GM19328 (cell line): ENCODE measurements around the gene CYP2S1.
"Not testable (repeated sequence)": the region's sequence is repeated elsewhere in the genome, so short reads cannot be mapped to it uniquely, and the experiment has no call there.

ENCODE experiments used
- ATAC-seq: cut with Tn5 transposase; IDR thresholded peaks from one replicate; pipeline ENCODE4 v1.9.1; 2021; ENCODE audit warnings: mild to moderate bottlenecking, moderate library complexity; ENCODE audit not compliant: unreplicated experiment

CYP2S1 gene

GRCh38 chr19:41192574-41193429 is at the start of gene CYP2S1:
TSS of gene CYP2S1 (plus strand) at chr19:41193219. CDS start at chr19:41193265, 46 bp downstream.
- no peak for ATAC-seq

DNA sequence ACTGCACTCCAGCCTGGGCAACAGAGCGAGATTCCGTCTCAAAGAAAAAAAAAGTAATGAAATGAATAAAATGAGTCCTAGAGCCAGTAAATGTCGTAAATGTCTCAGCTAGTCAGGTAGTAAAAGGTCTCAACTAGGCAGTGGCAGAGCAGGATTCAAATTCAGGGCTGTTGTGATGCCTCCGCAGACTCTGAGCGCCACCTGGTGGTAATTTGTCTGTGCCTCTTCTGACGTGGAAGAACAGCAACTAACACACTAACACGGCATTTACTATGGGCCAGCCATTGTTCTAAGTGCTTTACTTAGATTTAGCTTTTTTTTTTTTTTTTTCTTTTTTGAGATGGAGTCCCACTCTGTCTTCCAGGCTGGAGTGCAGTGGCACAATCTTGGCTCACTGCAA is 48.6 kb upstream of the CYP2S1 start:
- ATAC-seq: no peak

GRCh38 chr19:41149831-41150230 is 43.2 kb upstream of the CYP2S1 start:
- ATAC-seq: no peak

DNA sequence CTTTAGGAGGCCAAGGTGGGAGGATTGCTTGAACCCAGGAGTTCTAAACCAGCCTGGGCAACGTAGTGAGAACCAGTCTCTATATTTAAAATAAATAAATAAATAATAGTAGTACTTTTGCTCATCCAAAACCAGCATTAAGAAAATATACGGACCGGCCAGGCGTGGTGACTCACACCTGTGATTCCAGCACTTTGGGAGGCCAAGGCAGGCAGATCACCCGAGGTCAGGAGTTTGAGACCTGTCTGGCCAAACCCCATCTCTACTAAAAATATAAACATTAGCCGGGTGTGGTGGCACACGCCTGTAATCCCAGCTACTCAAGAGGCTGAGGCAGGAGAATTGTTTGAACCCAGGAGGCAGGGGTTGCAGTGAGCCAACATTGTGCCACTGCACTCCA is 42.0 kb upstream of the CYP2S1 start:
- ATAC-seq: not testable (repeated sequence)

- no peak for ATAC-seq
Observed at GRCh38 chr19:41154060-41154459, 39.0 kb upstream of the CYP2S1 start.

DNA sequence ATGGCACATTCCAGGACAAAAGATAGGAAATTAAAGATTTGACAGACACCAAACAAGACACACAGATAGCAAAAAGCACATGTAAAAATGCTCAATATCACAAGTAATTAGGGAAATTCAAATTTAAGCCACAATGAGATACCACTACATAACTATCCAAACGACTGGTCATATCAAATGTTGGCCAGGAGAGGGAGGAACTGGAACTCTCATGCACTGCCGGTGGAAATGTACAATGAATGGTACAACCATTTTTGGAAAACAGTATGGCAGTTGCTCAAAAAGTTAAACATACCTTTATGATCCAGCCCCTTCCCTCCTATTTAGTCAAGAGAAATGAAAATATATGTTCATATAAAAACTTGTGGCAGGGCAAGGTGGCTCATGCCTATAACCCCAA is 36.8 kb upstream of the CYP2S1 start:
- no peak for ATAC-seq

GRCh38 chr19:41159881-41160280 is 33.1 kb upstream of the CYP2S1 start:
- ATAC-seq: no peak

DNA sequence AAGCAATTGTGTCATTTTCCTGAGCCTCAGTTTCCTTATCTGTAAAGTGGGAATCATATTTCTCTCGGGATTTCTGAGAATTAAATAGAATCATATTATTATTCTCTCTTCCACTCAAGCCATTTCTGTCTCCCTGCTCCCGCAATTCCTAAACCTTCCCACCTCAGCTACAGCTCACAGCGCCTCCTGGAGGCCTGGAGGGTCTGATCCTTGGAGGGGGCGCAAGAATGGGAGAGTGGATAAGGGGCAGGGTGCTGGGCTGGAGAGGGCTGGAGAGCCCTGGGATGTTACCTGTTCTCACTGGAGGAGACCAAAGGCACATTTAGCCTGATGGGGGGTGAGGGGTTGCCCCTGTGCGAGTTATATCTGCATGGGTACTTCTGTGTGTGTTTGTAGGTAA is 31.1 kb upstream of the CYP2S1 start:
- ATAC-seq: no peak

GRCh38 chr19:41166944-41167804 is 25.8 kb upstream of the CYP2S1 start:
- no peak for ATAC-seq

GRCh38 chr19:41172297-41173164 is 20.5 kb upstream of the CYP2S1 start:
- ATAC-seq: no peak

GRCh38 chr19:41174297-41174928 is 18.6 kb upstream of the CYP2S1 start:
- ATAC-seq: no peak

GRCh38 chr19:41175801-41176777 is 16.9 kb upstream of the CYP2S1 start:
- ATAC-seq: no peak

GRCh38 chr19:41180173-41180572 is 12.8 kb upstream of the CYP2S1 start:
- ATAC-seq: not testable (repeated sequence)

DNA sequence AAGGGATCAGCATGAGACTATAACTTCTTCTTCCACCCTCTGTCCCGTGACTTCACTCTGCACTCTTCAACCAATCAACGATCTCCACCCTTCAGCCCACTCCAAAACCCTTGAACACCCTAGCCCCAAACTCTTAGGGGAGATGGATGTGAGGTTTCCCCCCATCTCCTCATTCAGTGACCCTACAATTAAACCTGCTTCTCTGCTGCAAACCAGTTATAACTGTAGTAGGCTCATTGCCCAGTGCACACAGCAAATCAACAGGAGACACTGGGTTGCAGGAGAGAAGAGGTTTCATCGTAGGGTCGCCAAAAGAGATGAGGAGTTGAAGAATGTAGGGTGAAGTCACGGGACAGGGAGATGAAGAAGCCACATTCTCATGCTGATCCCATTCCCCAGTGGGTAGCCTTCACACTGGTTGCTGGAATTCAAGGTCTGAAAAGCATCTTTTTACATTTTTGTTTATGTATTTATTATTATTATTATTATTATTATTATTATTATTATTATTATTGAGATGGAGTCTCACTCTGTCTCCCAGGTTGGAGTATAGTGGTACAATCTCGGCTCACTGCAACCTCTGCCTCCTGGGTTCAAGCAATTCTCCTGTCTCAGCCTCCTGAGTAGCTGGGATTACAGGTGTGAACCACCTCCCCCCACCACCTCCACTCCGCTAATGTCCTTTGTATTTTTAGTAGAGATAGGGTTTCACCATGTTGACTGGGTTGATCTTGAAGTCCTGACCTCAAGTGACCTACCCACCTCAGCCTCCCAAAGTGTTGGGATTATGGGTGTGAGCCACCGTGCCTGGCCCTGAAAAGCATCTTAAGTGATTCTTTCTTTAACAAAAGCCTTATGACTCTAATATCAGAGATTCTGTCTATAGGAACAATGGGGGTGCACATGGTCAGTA is 5.8 kb upstream of the CYP2S1 start:
- no peak for ATAC-seq

DNA sequence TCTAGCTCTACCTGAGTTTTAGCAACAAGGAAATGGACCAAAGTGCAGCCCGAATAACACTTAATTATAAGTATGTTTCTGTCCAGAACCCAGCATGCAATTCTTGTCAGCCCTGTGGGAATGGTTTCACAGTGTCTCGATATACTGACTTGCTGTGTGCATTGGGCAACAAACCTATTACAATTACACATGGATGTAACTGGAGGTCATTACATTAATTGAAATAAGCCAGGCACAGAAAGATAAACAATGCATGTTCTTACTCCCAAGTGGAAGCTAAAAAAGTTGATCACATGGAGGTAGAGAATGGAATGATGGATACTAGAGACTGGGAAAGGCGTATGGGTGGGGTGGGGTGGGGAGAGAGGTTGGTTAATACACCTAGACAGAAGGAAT is 5.1 kb upstream of the CYP2S1 start:
- no peak for ATAC-seq

- no peak for ATAC-seq
Observed at GRCh38 chr19:41189425-41190065, 3.5 kb upstream of the CYP2S1 start.

- ATAC-seq: no peak
Observed at GRCh38 chr19:41193430-41194156, 574 bp downstream of the CYP2S1 start.
